PFSK-1 (cell line): ENCODE measurements around the gene LRIT2.

Experiments used
- POLR2AphosphoS5 ChIP-seq: IDR thresholded peaks from 2 replicates; pipeline ENCODE4 v1.6.1; 2012; ENCODE audit warnings: low read depth, mild to moderate bottlenecking, control low read depth, low read length, moderate library complexity
- SIN3A ChIP-seq: IDR thresholded peaks from 2 replicates; pipeline ENCODE4 v1.6.1; 2012; ENCODE audit warnings: mild to moderate bottlenecking, low read length, moderate library complexity, borderline replicate concordance; ENCODE audit not compliant: insufficient read depth
- TAF1 ChIP-seq: IDR thresholded peaks from 2 replicates; pipeline ENCODE4 v1.6.1; 2012; ENCODE audit warnings: low read length, control low read depth, borderline replicate concordance; ENCODE audit not compliant: insufficient read depth
- TF ChIP-seq, protein P1 (sequence below), 2 experiments: IDR thresholded peaks; 2 replicates each; pipeline versions ENCODE4 v1.6.1 to v1.8.0; 2011 to 2012; ENCODE audit warnings: low read depth in 2 of 2, low read length in 2 of 2, control low read depth in 1 of 2, inconsistent platforms in 1 of 2, mild to moderate bottlenecking in 1 of 2, moderate library complexity in 1 of 2; ENCODE audit not compliant: insufficient read depth in 1 of 2

GRCh38 chr10:84227810-84228209 is 2.5 kb upstream of the LRIT2 start:
- no peak for TF ChIP-seq POLR2AphosphoS5
- TF ChIP-seq TAF1: no peak
- TF ChIP-seq, protein P1, sequence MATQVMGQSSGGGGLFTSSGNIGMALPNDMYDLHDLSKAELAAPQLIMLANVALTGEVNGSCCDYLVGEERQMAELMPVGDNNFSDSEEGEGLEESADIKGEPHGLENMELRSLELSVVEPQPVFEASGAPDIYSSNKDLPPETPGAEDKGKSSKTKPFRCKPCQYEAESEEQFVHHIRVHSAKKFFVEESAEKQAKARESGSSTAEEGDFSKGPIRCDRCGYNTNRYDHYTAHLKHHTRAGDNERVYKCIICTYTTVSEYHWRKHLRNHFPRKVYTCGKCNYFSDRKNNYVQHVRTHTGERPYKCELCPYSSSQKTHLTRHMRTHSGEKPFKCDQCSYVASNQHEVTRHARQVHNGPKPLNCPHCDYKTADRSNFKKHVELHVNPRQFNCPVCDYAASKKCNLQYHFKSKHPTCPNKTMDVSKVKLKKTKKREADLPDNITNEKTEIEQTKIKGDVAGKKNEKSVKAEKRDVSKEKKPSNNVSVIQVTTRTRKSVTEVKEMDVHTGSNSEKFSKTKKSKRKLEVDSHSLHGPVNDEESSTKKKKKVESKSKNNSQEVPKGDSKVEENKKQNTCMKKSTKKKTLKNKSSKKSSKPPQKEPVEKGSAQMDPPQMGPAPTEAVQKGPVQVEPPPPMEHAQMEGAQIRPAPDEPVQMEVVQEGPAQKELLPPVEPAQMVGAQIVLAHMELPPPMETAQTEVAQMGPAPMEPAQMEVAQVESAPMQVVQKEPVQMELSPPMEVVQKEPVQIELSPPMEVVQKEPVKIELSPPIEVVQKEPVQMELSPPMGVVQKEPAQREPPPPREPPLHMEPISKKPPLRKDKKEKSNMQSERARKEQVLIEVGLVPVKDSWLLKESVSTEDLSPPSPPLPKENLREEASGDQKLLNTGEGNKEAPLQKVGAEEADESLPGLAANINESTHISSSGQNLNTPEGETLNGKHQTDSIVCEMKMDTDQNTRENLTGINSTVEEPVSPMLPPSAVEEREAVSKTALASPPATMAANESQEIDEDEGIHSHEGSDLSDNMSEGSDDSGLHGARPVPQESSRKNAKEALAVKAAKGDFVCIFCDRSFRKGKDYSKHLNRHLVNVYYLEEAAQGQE (IDR thresholded peaks at IDR 0.05; ENCODE audit: insufficient read depth in 1 of 2, low read depth in 2 of 2, low read length in 2 of 2): no peak
- TF ChIP-seq SIN3A: no peak
